Neuronal stem cell (in vitro differentiated cells): ENCODE data around the gene AMZ1.
A peak's percentile ranks its signal among the peaks of the same experiment; 100 is the strongest.

Experiments
- DNase-seq: peaks from one replicate; pipeline ENCODE4 v3.0.0-alpha.2; 2013; ENCODE audit warnings: low spot score
- H2AFZ ChIP-seq: one replicate; pipeline ENCODE4 v1.6.1; 2013; ENCODE audit warnings: mild to moderate bottlenecking, low read length, inconsistent platforms
- H2AK5ac ChIP-seq: 2 replicates; pipeline ENCODE4 v1.6.1; 2013; ENCODE audit warnings: low read depth, mild to moderate bottlenecking, inconsistent platforms, low read length, moderate library complexity, mixed read lengths
- H2BK120ac ChIP-seq: 2 replicates; pipeline ENCODE4 v1.6.1; 2013; ENCODE audit warnings: low read depth, mild to moderate bottlenecking, inconsistent platforms, low read length, moderate library complexity, mixed read lengths
- H2BK12ac ChIP-seq: one replicate; pipeline ENCODE4 v1.6.1; 2013; ENCODE audit warnings: low read length, inconsistent platforms
- H2BK15ac ChIP-seq: 2 replicates; pipeline ENCODE4 v1.6.1; 2013; ENCODE audit warnings: mild to moderate bottlenecking, low read length, inconsistent platforms, mixed read lengths
- H2BK5ac ChIP-seq: one replicate; pipeline ENCODE4 v1.6.1; 2013; ENCODE audit warnings: inconsistent platforms, mild to moderate bottlenecking, low read length, moderate library complexity
- H3K14ac ChIP-seq: one replicate; pipeline ENCODE4 v1.6.1; 2013; ENCODE audit warnings: low read length, inconsistent platforms
- H3K18ac ChIP-seq: 2 replicates; pipeline ENCODE4 v1.6.1; 2013; ENCODE audit warnings: low read length, inconsistent platforms
- H3K23ac ChIP-seq: 2 replicates; pipeline ENCODE4 v1.6.1; 2013; ENCODE audit warnings: low read depth, mild to moderate bottlenecking, mixed read lengths, low read length, inconsistent platforms; ENCODE audit not compliant: poor library complexity
- H3K27ac ChIP-seq: replicated peaks from 3 replicates; pipeline ENCODE4 v1.5.1; 2013; ENCODE audit warnings: low read length, inconsistent platforms
- H3K27me3 ChIP-seq, 3 experiments: 2 replicates each; pipeline ENCODE4 v1.6.1; 2013; ENCODE audit warnings: low read length in 3 of 3, mild to moderate bottlenecking in 2 of 3, inconsistent platforms in 1 of 3, low read depth in 1 of 3, mixed read lengths in 1 of 3, moderate library complexity in 1 of 3; ENCODE audit not compliant: control insufficient read depth in 3 of 3, insufficient read depth in 3 of 3
- H3K36me3 ChIP-seq, 2 donors: replicated peaks in 1 of 2; 2 replicates each; pipeline ENCODE4 v1.6.1; 2013; ENCODE audit warnings: low read length in 2 of 2; ENCODE audit not compliant: control insufficient read depth in 2 of 2, insufficient read depth in 2 of 2
- H3K4ac ChIP-seq: 2 replicates; pipeline ENCODE4 v1.6.1; 2013; ENCODE audit warnings: inconsistent platforms, mild to moderate bottlenecking, low read length, moderate library complexity
- H3K4me1 ChIP-seq, 2 donors: 1 replicate in 1 of 2; 2 replicates in 1 of 2; pipeline ENCODE4 v1.6.1; 2013; ENCODE audit warnings: low read length in 2 of 2, low read depth in 1 of 2; ENCODE audit not compliant: control insufficient read depth in 2 of 2, insufficient read depth in 1 of 2
- H3K4me2 ChIP-seq: one replicate; pipeline ENCODE4 v1.6.1; 2013; ENCODE audit warnings: mild to moderate bottlenecking, low read length, inconsistent platforms; ENCODE audit not compliant: insufficient read depth, poor library complexity, severe bottlenecking
- H3K4me3 ChIP-seq, 2 donors: 2 replicates each; pipeline ENCODE4 v1.5.1; 2013; ENCODE audit warnings: low read length in 2 of 2, mild to moderate bottlenecking in 2 of 2, inconsistent platforms in 1 of 2, moderate library complexity in 1 of 2
- H3K79me1 ChIP-seq: one replicate; pipeline ENCODE4 v1.6.1; 2013; ENCODE audit warnings: low read depth, mild to moderate bottlenecking, inconsistent platforms, low read length, moderate library complexity
- H3K9ac ChIP-seq: one replicate; pipeline ENCODE4 v1.6.1; 2013; ENCODE audit warnings: mild to moderate bottlenecking, low read depth, low read length, inconsistent platforms; ENCODE audit not compliant: poor library complexity
- H3K9me3 ChIP-seq, 2 donors: replicated peaks in 1 of 2; 2 replicates each; pipeline versions ENCODE3 to v1.6.1; 2013; ENCODE audit warnings: low read length in 2 of 2, mild to moderate bottlenecking in 2 of 2, inconsistent platforms in 1 of 2, low read depth in 1 of 2, mixed read lengths in 1 of 2, moderate library complexity in 1 of 2; ENCODE audit not compliant: control insufficient read depth in 2 of 2, insufficient read depth in 1 of 2
- H4K8ac ChIP-seq: one replicate; pipeline ENCODE4 v1.6.1; 2013; ENCODE audit warnings: low read depth, mild to moderate bottlenecking, inconsistent platforms, low read length, moderate library complexity
- H4K91ac ChIP-seq: one replicate; pipeline ENCODE4 v1.6.1; 2013; ENCODE audit warnings: low read length, low read depth, mild to moderate bottlenecking, inconsistent platforms; ENCODE audit not compliant: poor library complexity
- WGBS, 2 donors: extraction: QIAGEN DNeasy Blood & Tissue Kit; methylation state at CpG; one replicate each; pipeline ENCODE4 v1.1.7; 2013; ENCODE audit warnings: missing lambda C conversion rate in 2 of 2, mixed read lengths in 1 of 2; ENCODE audit not compliant: insufficient read length in 2 of 2, insufficient replicate concordance in 1 of 2; ENCODE audit errors: extremely low coverage in 2 of 2; 5-methylcytosine and 5-hydroxymethylcytosine counted together

AMZ1 gene

DNA sequence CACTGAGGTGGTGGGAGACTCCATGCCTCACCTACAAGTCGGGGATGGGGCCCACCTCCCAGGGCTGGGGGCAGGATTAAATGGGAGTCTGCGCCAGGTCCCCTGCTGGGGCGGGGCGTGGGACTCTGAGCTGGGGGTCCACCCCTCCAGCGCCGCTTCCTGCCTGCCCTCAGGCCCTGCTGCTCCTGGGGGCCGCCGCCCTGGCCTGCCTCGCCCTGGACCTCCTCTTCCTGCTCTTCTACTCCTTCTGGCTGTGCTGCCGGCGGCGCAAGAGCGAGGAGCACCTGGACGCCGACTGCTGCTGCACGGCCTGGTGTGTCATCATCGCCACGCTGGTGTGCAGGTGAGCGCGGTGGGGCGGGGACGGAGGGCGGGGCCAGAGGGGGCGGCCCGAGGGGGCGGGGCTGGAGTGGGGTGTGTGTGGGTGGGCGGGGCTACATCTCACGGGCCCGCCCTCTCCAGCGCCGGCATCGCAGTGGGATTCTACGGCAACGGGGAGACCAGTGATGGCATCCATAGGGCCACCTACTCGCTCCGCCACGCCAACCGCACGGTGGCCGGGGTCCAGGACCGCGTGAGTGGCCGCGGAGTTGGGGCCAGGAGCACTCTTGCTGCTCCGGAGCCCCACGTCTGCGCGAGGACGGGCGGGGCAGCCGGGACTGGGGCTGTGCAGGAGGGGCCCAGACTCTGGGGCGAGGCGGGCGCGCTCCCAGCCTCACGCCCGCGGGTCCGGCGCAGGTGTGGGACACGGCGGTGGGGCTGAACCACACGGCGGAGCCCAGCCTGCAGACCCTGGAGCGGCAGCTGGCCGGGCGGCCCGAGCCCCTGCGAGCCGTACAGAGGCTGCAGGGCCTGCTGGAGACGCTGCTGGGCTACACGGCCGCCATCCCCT, 41.1 kb upstream of the AMZ1 start:
- DNase-seq = no peak
- Histone ChIP-seq H2AK5ac (peak overlapping the region; percentile 75), H3K18ac (peak overlapping the region; percentile 38), H2BK120ac (no peak overlapping the region), H2AFZ (no peak overlapping the region), H3K79me1 (peaks cover 38% of the 10 kb centered on the region), H3K36me3 (peaks cover 41 to 59% of the 10 kb centered on the region in 2 donors), H3K4me3 (no peak overlapping the region), H3K9me3 (peaks cover 0 to 2% of the 10 kb centered on the region in 2 donors), H2BK12ac (peak overlapping the region; percentile 58), H3K23ac (peak overlapping the region; percentile 80), H2BK5ac (peak overlapping the region; percentile 66), H3K9ac (no peak overlapping the region), H3K14ac (peak overlapping the region; percentile 63), H4K8ac (no peak overlapping the region), H3K4ac (no peak overlapping the region), H3K27ac (no peak overlapping the region), H3K4me2 (no peak overlapping the region), H4K91ac (no peak overlapping the region), H3K4me1 (peaks cover 22 to 26% of the 10 kb centered on the region in 2 donors), H2BK15ac (no peak overlapping the region), H3K27me3 (no peaks in the 10 kb centered on the region)
- WGBS, 2 donors = no CpG with 5 or more reads among the region's 73 CpGs

DNA sequence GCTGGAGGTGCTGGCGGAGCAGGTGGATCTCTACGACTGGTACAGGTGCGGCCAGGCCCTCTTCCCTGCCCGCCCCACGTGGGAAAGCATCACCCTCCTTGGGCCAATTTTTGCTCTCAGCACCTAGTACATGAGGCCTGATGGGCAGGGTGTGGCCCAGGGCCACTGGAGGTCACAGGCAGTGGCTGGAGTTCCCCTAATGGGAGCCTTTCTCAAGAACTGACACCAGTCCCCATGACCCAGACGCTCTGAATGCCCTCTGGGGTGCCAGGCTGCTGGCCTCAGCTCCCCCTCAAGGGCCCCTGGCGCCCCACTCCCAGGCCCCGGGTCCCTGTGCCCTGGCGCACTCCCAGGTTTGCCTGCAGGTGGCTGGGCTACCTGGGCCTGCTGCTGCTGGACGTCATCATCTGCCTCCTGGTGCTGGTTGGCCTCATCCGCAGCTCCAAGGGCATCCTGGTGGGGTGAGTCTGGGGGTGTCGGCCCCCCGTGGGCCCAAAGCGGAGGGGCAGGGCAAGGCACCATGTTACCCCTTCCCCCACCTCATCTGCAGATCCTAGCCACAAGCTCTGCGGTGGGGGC, 40.3 kb upstream of the AMZ1 start:
- peaks cover 0 to 2% of the 10 kb centered on the region in 2 donors for H3K9me3 ChIP-seq
- no peak overlapping the region for H3K4ac ChIP-seq
- H3K4me2 ChIP-seq = no peak overlapping the region
- no peak overlapping the region for H3K4me3 ChIP-seq
- H2BK15ac ChIP-seq = no peak overlapping the region
- H3K23ac ChIP-seq = peak overlapping the region; percentile 80
- no peak overlapping the region for H3K14ac ChIP-seq
- H2BK5ac ChIP-seq = peak overlapping the region; percentile 66
- H3K27ac ChIP-seq = no peak overlapping the region
- no peak overlapping the region for H2BK120ac ChIP-seq
- peaks cover 48 to 64% of the 10 kb centered on the region in 2 donors for H3K36me3 ChIP-seq
- peaks cover 38% of the 10 kb centered on the region for H3K79me1 ChIP-seq
- H2AK5ac ChIP-seq = peak overlapping the region; percentile 43
- no peak overlapping the region for H4K8ac ChIP-seq
- no peak overlapping the region for H2AFZ ChIP-seq
- WGBS, 2 donors = no CpG with 5 or more reads among the region's 15 CpGs
- peaks cover 20 to 25% of the 10 kb centered on the region in 2 donors for H3K4me1 ChIP-seq
- no peak overlapping the region for H4K91ac ChIP-seq
- no peak overlapping the region for H2BK12ac ChIP-seq
- H3K27me3 ChIP-seq = no peaks in the 10 kb centered on the region
- H3K18ac ChIP-seq = peak overlapping the region; percentile 28
- no peak overlapping the region for H3K9ac ChIP-seq
- no peak for DNase-seq

DNA sequence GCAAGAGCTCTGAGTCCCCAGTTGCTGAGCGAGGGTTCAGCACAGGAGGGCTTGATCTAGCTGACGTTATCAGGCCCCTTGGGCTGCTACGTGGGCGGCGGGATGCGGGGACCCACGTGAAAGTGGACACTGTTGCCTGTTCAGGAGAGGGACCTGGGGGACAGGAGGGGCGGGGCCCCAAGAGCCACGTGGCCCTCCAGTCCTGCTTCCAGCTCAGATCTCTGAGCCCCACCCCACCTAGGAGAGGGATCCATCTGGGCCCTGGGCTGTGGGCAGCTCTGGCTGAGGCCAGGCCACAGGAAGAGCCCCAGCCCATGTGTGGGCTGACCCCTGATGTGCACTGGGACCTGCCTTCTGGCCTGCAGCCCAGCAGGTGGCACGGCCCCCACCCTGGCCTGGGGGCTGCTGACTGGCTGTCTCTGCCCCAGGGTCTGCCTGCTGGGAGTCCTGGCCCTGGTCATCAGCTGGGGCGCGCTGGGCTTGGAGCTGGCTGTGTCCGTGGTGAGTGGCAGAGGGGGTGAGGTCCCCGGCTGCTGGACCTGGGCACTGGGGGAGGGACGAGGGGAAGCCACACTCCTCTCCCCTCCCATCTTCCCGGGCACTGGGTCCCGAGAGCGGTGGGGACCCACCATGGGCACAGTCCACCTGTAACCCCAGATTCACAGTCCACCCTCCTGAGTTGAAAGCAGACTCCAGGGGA, 38.7 kb upstream of the AMZ1 start:
- peak overlapping the region; percentile 30 for H2BK12ac ChIP-seq
- peaks cover 29% of the 10 kb centered on the region for H3K79me1 ChIP-seq
- no peak overlapping the region for H3K9ac ChIP-seq
- peaks cover 12 to 19% of the 10 kb centered on the region in 2 donors for H3K4me1 ChIP-seq
- no peaks in the 10 kb centered on the region for H3K27me3 ChIP-seq
- WGBS, 2 donors = no CpG with 5 or more reads among the region's 18 CpGs
- no peak overlapping the region for H3K14ac ChIP-seq
- no peak overlapping the region for H2AK5ac ChIP-seq
- no peak overlapping the region for H4K91ac ChIP-seq
- H3K4ac ChIP-seq = no peak overlapping the region
- H3K36me3 ChIP-seq = peaks cover 51 to 79% of the 10 kb centered on the region in 2 donors
- H3K4me2 ChIP-seq = no peak overlapping the region
- no peak overlapping the region for H3K27ac ChIP-seq
- no peak overlapping the region for H2BK5ac ChIP-seq
- peak overlapping the region; percentile 73 for H3K23ac ChIP-seq
- no peak overlapping the region for H2AFZ ChIP-seq
- no peak overlapping the region for H3K4me3 ChIP-seq
- peaks cover 0 to 2% of the 10 kb centered on the region in 2 donors for H3K9me3 ChIP-seq
- H2BK120ac ChIP-seq = no peak overlapping the region
- no peak overlapping the region for H2BK15ac ChIP-seq
- H4K8ac ChIP-seq = no peak overlapping the region
- no peak overlapping the region for H3K18ac ChIP-seq
- no peak for DNase-seq

DNA sequence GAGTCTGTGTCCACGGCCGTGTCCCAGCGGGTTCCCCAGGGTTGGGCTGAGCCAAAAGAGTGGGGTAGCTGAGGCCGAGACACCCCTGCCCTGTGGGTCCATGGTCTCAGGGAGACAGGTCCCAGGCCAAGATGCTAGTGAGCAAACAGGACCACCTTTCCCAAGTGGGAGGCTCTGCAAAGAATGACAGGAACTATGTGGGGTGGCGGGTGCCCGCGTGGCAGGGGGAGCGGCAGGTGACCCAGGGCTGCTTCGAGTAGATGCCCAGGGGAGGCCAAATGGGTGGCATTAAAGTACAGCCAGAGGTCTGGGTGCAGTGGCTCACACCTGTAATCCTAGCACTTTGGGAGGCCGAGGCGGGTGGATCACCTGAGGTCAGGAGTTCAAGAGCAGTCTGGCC, 38.0 kb upstream of the AMZ1 start:
- no peak overlapping the region for H2BK120ac ChIP-seq
- H3K23ac ChIP-seq = no peak overlapping the region
- peak overlapping the region; percentile 38 for H3K18ac ChIP-seq
- no CpG with 5 or more reads among the region's 11 CpGs for WGBS, 2 donors
- H3K4ac ChIP-seq = no peak overlapping the region
- no peak overlapping the region for H4K91ac ChIP-seq
- H3K4me3 ChIP-seq = no peak overlapping the region
- no peak overlapping the region for H2AFZ ChIP-seq
- H3K14ac ChIP-seq = no peak overlapping the region
- no peak overlapping the region for H2BK5ac ChIP-seq
- H3K4me1 ChIP-seq = peaks cover 5 to 12% of the 10 kb centered on the region in 2 donors
- H3K27me3 ChIP-seq = no peaks in the 10 kb centered on the region
- H3K9ac ChIP-seq = no peak overlapping the region
- peaks cover 48 to 84% of the 10 kb centered on the region in 2 donors for H3K36me3 ChIP-seq
- H3K27ac ChIP-seq = no peak overlapping the region
- H3K79me1 ChIP-seq = peaks cover 24% of the 10 kb centered on the region
- no peak overlapping the region for H4K8ac ChIP-seq
- peaks cover 0 to 2% of the 10 kb centered on the region in 2 donors for H3K9me3 ChIP-seq
- no peak overlapping the region for H2AK5ac ChIP-seq
- DNase-seq = no peak
- H2BK15ac ChIP-seq = no peak overlapping the region
- no peak overlapping the region for H3K4me2 ChIP-seq
- no peak overlapping the region for H2BK12ac ChIP-seq
